GM19438 (cell line): ENCODE data around the gene PKD2L1.
"Not testable (repeated sequence)": the region's sequence is repeated elsewhere in the genome, so short reads cannot be mapped to it uniquely, and the experiment has no call there.

Experiments used
- ATAC-seq: cut with Tn5 transposase; IDR thresholded peaks from one replicate; pipeline ENCODE4 v1.9.1; 2021; ENCODE audit warnings: low read depth; ENCODE audit not compliant: unreplicated experiment

Gene PKD2L1

GRCh38 chr10:100288196-100288595, 41.8 kb downstream of the PKD2L1 start:
- no peak for ATAC-seq

DNA sequence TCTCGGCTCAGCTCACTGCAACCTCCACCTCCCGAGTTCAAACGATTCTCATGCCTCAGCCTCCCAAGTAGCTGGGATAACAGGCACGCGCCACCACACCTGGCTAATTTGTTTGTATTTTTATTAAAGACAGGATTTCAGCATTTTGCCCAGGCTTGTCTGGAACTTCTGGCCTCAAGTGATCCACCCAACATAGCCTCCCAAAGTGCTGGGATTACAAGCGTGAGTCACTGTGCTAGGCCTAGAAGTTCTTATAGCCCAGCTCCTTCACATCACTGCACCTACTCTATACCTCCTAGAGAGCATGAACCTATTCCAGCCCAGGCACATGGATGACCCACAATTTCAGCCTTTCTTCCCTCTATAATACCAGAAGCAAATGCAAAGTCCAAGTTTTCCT, 42.3 kb downstream of the PKD2L1 start:
- ATAC-seq: no peak

- peak; percentile 92 for ATAC-seq
Measured at GRCh38 chr10:100286051-100287033, 43.7 kb downstream of the PKD2L1 start, which contains the start of gene BLOC1S2. BLOC1S2 (minus strand) TSS chr10:100286680; CDS start chr10:100286659, 21 bp downstream.

DNA sequence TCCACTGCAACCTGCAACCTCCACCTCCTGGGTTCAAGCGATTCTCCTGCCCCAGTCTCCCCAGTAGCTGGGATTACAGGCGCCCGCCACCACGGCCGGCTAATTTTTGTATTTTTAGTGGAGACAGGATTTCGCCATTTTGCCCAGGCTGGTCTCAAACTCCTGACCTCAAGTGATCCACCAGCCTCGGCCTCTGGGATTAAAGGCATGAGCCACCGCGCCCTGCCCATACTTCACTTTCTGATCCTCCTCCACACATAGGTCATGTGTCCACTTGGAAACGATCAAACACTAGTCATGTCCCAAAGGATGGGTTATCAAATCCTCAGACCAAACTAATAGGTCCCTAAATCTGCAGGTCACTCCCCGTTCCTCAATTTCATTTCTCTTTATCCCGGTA, 44.7 kb downstream of the PKD2L1 start:
- not testable (repeated sequence) for ATAC-seq

GRCh38 chr10:100282907-100283306, 47.1 kb downstream of the PKD2L1 start:
- no peak for ATAC-seq

DNA sequence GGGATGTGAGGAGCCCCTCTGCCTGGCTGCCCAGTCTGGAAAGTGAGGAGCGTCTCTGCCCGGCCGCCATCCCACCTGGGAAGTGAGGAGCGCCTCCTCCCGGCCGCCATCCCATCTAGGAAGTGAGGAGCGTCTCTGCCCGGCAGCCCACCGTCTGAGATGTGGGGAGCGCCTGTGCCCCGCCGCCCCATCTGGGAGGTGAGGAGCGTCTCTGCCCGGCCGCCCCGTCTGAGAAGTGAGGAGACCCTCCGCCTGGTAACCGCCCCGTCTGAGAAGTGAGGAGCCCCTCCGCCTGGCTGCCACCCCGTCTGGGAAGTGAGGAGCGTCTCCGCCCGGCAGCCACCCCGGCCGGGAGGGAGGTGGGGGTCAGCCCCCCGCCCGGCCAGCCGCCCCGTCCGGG, 53.1 kb downstream of the PKD2L1 start:
- not testable (repeated sequence) for ATAC-seq

DNA sequence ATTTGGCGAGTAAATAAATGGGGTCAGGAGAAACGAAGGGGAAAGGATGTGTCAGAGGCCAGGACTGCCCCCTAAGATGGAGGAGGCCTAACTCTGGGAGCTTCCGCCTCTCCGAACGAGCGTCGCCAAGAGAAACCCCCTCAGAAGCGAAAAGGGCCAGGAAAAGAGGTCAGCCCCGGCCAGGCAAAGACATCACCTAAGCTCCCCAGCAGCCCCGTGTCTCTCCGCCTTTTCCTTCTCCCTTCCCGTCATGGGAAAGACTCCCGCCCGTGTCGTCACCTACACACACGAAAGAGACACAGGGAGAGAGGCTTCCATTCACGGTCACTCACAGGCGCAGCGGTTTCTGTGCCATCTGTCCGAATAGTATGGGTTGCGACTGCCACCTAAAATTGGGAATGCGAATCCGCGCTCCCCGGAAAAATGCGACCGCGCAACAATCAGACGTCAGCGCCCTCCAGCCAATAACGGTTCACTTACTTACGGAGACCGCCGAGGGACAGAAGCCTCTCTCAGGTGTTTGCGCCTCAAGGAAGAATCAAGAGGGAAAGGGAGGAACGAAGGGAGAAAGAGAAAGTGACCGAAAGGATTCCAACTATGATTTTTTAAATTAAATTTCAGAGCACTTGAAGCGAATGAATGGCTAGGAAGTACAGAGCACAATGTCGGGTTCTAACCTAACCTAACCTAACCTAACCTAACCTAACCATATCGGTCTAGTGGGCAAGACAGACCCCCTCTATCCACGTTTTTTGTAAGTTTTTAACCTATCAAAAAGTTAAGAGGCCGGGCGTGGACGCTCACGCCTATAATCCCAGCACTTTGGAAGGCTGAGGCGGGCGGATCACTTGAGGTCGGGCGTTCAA, 62.6 kb downstream of the PKD2L1 start, which contains the start of gene CWF19L1:
TSS of gene CWF19L1 (minus strand) at position 400 of the 866 bp plus-strand sequence. CDS start at position 355, 45 bp downstream.
- peak; percentile 80 for ATAC-seq

- no peak for ATAC-seq
Measured at GRCh38 chr10:100265821-100266485, 64.1 kb downstream of the PKD2L1 start.

GRCh38 chr10:100254191-100254590, 75.8 kb downstream of the PKD2L1 start:
- no peak for ATAC-seq

- ATAC-seq: no peak
Measured at GRCh38 chr10:100253041-100253440, 77.0 kb downstream of the PKD2L1 start.

GRCh38 chr10:100248820-100249219, 81.2 kb downstream of the PKD2L1 start:
- ATAC-seq: no peak

- ATAC-seq: no peak
Measured at GRCh38 chr10:100245484-100246220, 84.4 kb downstream of the PKD2L1 start.

DNA sequence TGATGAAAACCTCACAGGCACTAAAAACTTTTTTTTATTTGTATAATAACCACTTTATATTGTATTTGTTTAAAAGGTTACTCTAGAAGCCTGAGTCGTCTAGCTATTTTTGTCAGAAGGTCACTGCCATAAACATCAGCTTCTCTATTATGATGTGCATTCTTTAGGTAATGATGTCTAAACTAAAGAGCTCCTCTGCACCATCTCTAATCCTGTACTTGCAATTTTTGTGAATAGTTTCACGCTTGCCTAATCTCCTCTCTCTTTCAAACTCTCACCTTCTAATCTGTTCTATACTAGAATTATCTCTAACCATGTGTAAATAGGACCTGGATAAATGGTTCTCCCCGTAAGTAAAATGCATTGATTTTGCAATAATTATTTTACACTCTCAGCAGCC, 90.2 kb downstream of the PKD2L1 start:
- no peak for ATAC-seq

DNA sequence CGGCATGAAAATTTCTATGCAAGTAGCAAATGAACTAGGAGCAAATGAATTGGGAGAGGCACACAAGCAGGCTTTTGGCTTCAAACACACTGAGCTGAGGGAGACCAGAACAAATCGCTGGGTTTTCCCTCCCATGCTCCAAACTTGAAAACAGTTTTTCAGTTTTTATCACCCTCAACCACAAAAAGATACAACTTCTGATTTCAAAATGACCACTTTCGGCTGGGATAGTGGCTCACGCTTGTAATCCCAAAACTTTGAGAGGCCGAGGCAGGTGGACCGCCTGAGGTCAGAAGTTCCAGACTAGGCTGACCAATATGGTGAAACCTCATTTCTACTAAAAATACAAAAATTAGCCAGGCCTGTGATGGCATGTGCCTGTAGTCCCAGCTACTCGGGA, 91.6 kb downstream of the PKD2L1 start:
- ATAC-seq: no peak
